HG03442 (cell line): ENCODE results near the gene HOTAIR.

Source experiments
- ATAC-seq: cut with Tn5 transposase; IDR thresholded peaks from one replicate; pipeline ENCODE4 v1.9.1; 2021; ENCODE audit warnings: mild to moderate bottlenecking, moderate library complexity; ENCODE audit not compliant: unreplicated experiment

Gene HOTAIR

GRCh38 chr12:54000116-54001114 is 25.7 kb upstream of the HOTAIR start, which contains the start of gene HOXC9:
Gene HOXC9, plus strand, starts transcription at chr12:54000161. Its CDS starts 28 bp downstream, at chr12:54000189.
- ATAC-seq, result no peak

GRCh38 chr12:53999559-54000115 is 24.9 kb upstream of the HOTAIR start:
- no peak for ATAC-seq

GRCh38 chr12:53998900-53999236 is 24.1 kb upstream of the HOTAIR start:
- no peak for ATAC-seq

GRCh38 chr12:53998110-53998899 is 23.6 kb upstream of the HOTAIR start:
- ATAC-seq, result no peak

- no peak for ATAC-seq
Observed at GRCh38 chr12:53997204-53998109, 22.7 kb upstream of the HOTAIR start.

GRCh38 chr12:53996240-53997203 is 21.8 kb upstream of the HOTAIR start:
- no peak for ATAC-seq

- no peak for ATAC-seq
Observed at GRCh38 chr12:53995378-53996239, 20.9 kb upstream of the HOTAIR start.

GRCh38 chr12:53995002-53995377 is 20.2 kb upstream of the HOTAIR start:
- ATAC-seq, result no peak

GRCh38 chr12:53994264-53995001 is 19.7 kb upstream of the HOTAIR start:
- ATAC-seq, result no peak

- ATAC-seq, result no peak
Observed at GRCh38 chr12:53994009-53994263, 19.2 kb upstream of the HOTAIR start.

- no peak for ATAC-seq
Observed at GRCh38 chr12:53993162-53994008, 18.6 kb upstream of the HOTAIR start.

GRCh38 chr12:53992377-53992889 is 17.7 kb upstream of the HOTAIR start:
- ATAC-seq, result no peak

- ATAC-seq, result no peak
Observed at GRCh38 chr12:53991077-53991460, 16.3 kb upstream of the HOTAIR start.

- no peak for ATAC-seq
Observed at GRCh38 chr12:53990311-53991076, 15.7 kb upstream of the HOTAIR start.

- no peak for ATAC-seq
Observed at GRCh38 chr12:53989227-53990113, 14.7 kb upstream of the HOTAIR start.
